Kidney (tissue), 14 donors: ENCODE measurements around the gene IL3. TPM values are rescaled to one million over a fixed set of nuclear protein-coding genes. Genes with fewer than 3 reads are reported as not detected.

Experiments
- DNase-seq, 5 donors: peaks; one replicate each; pipeline ENCODE4 v3.0.0-alpha.2; 2013 to 2020
- FAIRE-seq: peaks from 2 replicates; lab custom pipeline; 2012; peaks lifted over from hg19 to GRCh38; lab: Jason Lieb, UNC
- H3K27ac ChIP-seq, 2 donors: one replicate each; pipeline ENCODE4 v1.7.0; 2013; ENCODE audit warnings: low read depth in 2 of 2, low read length in 2 of 2, inconsistent platforms in 1 of 2
- H3K27me3 ChIP-seq: one replicate; pipeline ENCODE4 v1.7.1; 2013; ENCODE audit warnings: low read length, inconsistent platforms; ENCODE audit not compliant: control insufficient read depth, insufficient read depth
- H3K36me3 ChIP-seq, 3 donors: one replicate each; pipeline versions ENCODE4 v1.7.0 to v1.7.1; 2013; ENCODE audit warnings: low read length in 3 of 3, control low read depth in 1 of 3, inconsistent platforms in 1 of 3; ENCODE audit not compliant: insufficient read depth in 3 of 3, control insufficient read depth in 2 of 3
- H3K4me1 ChIP-seq, 3 donors: one replicate each; pipeline versions ENCODE4 v1.7.0 to v1.7.1; 2013; ENCODE audit warnings: low read length in 3 of 3, inconsistent platforms in 1 of 3, low read depth in 1 of 3; ENCODE audit not compliant: control insufficient read depth in 2 of 3, insufficient read depth in 2 of 3
- H3K4me3 ChIP-seq, 3 donors: one replicate each; pipeline versions ENCODE4 v1.7.0 to v1.8.1; 2013; ENCODE audit warnings: low read length in 3 of 3, control low read depth in 1 of 3, inconsistent platforms in 1 of 3
- H3K9ac ChIP-seq, 3 donors: one replicate each; pipeline versions ENCODE4 v1.7.0 to v1.7.1; 2013; ENCODE audit warnings: low read length in 3 of 3, control low read depth in 1 of 3, inconsistent platforms in 1 of 3
- H3K9me3 ChIP-seq, 3 donors: one replicate each; pipeline versions ENCODE4 v1.7.0 to v1.7.1; 2013; ENCODE audit warnings: low read length in 3 of 3, control low read depth in 1 of 3, inconsistent platforms in 1 of 3; ENCODE audit not compliant: control insufficient read depth in 2 of 3, insufficient read depth in 1 of 3
- intact Hi-C: fragments of 100-400 bp; cut with DNase I; formaldehyde crosslinking; loops from one replicate; pipeline ENCODE4 v1.11.1; 2022
- polyA plus RNA-seq: library from polyadenylated mRNA; stranded (reverse); fragments of 350-450 nt; fragmentation: Illumina TruSeq; extraction: RNeasy Lipid Tissue Mini Kit (QIAGEN cat#74804); gene quantifications from one replicate; pipeline ENCODE4 v1.2.3, GENCODE V29; 2014; ENCODE audit warnings: low read depth, low replicate concordance; ENCODE audit not compliant: insufficient read depth
- total RNA-seq: library from RNA; stranded (reverse); fragmentation: NEBNext Ultra II Directional; extraction: Animal tissue kit (Norgen Biotek cat#: 25700); gene quantifications from one replicate; pipeline ENCODE4 v1.2.1, GENCODE V29; 2021
- TF ChIP-seq, protein P1 (sequence below): IDR thresholded peaks from 3 replicates; pipeline ENCODE4 v1.5.1; 2012; ENCODE audit warnings: mild to moderate bottlenecking, moderate library complexity, borderline replicate concordance; ENCODE audit not compliant: insufficient read depth; ENCODE audit errors: extremely low read depth
- donor health status: control.
- donor health status: control.
- donor health status: control.
- donor health status: control.
- donor health status: control.
- donor health status: DM: yes; HTN: yes; CAD: no.
- donor health status: Normal renal cell carcinoma (clear cell type).

The IL3 gene
- total and polyA plus RNA-seq, 2 donors from 2014 or later, result not detected

DNA sequence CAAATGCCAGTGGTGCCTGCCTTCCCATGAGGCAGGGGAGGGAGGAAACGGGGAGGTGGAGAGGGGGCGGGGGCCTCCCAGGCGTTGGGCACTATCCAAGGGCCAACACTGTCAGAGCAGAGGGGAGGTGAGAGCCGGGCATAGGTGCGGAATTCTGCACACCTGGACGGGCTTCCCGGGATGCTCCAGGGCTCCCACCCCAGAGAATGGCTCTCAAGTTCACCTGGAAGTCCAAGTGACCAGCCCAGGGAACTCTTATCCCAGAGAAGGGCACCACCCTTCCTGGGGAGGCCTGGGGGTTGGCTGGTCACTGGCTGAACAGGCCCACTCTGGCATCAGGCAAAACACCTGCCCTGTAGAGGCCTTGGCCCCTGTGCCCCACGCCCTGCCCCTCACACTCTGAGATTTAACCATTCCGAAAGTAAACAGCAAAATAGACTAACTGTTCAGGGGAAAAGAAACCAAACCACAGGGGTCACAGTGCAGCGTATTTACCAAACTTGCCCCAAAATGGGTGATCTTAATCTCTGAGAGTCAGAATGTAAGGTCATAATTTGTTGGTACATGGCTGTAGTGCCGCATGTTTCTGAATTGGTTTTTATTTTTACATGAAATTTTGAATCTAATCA lies 15.9 kb downstream of the IL3 start:
- TF ChIP-seq, protein P1, sequence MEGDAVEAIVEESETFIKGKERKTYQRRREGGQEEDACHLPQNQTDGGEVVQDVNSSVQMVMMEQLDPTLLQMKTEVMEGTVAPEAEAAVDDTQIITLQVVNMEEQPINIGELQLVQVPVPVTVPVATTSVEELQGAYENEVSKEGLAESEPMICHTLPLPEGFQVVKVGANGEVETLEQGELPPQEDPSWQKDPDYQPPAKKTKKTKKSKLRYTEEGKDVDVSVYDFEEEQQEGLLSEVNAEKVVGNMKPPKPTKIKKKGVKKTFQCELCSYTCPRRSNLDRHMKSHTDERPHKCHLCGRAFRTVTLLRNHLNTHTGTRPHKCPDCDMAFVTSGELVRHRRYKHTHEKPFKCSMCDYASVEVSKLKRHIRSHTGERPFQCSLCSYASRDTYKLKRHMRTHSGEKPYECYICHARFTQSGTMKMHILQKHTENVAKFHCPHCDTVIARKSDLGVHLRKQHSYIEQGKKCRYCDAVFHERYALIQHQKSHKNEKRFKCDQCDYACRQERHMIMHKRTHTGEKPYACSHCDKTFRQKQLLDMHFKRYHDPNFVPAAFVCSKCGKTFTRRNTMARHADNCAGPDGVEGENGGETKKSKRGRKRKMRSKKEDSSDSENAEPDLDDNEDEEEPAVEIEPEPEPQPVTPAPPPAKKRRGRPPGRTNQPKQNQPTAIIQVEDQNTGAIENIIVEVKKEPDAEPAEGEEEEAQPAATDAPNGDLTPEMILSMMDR, result no peak
- Histone ChIP-seq H3K9ac (no peak overlapping the region), H3K27me3 (no peaks in the 10 kb centered on the region), H3K4me1 (no peaks in the 10 kb centered on the region), H3K27ac (no peak overlapping the region), H3K36me3 (no peaks in the 10 kb centered on the region), H3K4me3 (no peak overlapping the region), H3K9me3 (no peaks in the 10 kb centered on the region)
- no peak for FAIRE-seq
- intact Hi-C loops, result no loop called here
- DNase-seq, result no peak

DNA sequence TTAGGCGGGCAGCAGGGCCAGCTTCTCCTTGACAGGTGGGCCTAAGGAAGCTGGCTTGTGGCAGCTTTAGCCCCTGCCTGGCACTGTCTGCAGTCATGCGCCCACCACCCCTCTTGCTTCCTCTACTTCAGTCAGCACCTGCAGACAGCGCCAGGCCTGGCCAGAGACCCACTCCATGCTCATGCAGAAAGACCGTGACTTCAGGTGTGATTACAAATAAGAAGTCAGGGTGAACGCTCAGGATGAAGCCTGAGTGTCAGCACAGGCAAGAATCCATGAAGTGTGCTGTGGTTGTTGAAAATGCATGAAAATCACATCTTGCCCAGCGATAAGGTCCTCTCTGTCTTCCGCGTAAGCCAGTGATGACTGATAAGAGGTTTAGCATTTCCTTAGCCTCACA lies 16.5 kb downstream of the IL3 start:
- Histone ChIP-seq H3K36me3 (no peaks in the 10 kb centered on the region), H3K4me3 (no peak overlapping the region), H3K4me1 (no peaks in the 10 kb centered on the region), H3K27ac (no peak overlapping the region), H3K9me3 (no peaks in the 10 kb centered on the region), H3K27me3 (no peaks in the 10 kb centered on the region), H3K9ac (no peak overlapping the region)
- intact Hi-C loops, result no loop called here
- TF ChIP-seq, protein P1, result no peak
- FAIRE-seq, result no peak
- no peak for DNase-seq

DNA sequence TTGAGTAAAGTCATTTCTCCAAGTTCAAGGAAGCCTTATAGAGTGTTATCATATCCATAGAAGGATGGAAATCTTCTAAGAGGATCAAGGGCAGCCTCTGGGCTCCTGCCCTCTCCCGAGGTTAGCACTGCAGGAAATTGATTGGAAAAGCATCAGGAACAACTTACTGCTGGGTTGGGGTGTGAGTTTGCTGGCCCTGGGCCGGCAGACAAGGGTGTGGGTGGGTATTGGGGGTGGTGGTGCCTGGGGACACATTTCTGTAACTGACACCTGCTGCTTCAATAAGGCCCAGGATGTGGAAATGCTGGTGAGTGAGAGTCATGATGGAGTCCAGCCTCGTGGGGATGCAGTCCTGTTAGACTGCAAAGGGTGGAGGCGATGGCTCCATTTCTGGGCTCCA lies 18.6 kb downstream of the IL3 start:
- Histone ChIP-seq H3K4me3 (no peak overlapping the region), H3K9ac (no peak overlapping the region), H3K36me3 (no peaks in the 10 kb centered on the region), H3K27me3 (no peaks in the 10 kb centered on the region), H3K27ac (no peak overlapping the region), H3K4me1 (no peaks in the 10 kb centered on the region), H3K9me3 (no peaks in the 10 kb centered on the region)
- TF ChIP-seq, protein P1, result no peak
- FAIRE-seq (no peak), DNase-seq (no peak)
- intact Hi-C loops, result no loop called here

DNA sequence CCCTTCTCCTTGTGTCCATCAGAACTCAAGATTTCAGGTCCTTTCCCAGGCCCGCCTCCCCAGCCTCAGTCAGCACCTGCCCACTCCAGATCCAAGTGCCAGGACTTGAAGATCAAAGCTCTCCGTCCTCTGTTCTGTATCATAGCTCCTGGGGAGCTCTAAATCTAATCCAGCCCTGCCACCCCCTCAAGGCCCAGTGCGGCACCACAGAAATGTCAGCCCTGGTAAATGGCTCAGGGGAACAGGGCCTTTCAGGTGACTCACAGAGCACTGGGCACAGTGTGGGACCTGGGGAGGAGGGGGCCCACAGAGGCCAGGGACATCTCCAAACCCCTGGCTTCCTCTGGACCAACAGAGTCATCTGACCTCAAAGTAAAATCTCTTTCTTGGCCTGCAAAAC lies 19.2 kb downstream of the IL3 start:
- Histone ChIP-seq H3K27ac (no peak overlapping the region), H3K4me1 (no peaks in the 10 kb centered on the region), H3K36me3 (no peaks in the 10 kb centered on the region), H3K9ac (no peak overlapping the region), H3K9me3 (no peaks in the 10 kb centered on the region), H3K27me3 (no peaks in the 10 kb centered on the region), H3K4me3 (no peak overlapping the region)
- TF ChIP-seq, protein P1, result no peak
- DNase-seq (no peak), FAIRE-seq (no peak)
- intact Hi-C loops, result no loop called here
